ENCODE data around the gene ZNF320.
"Not testable (repeated sequence)": the region's sequence is repeated elsewhere in the genome, so short reads cannot be mapped to it uniquely, and the experiment has no call there.

- TF ChIP-seq, protein P1, sequence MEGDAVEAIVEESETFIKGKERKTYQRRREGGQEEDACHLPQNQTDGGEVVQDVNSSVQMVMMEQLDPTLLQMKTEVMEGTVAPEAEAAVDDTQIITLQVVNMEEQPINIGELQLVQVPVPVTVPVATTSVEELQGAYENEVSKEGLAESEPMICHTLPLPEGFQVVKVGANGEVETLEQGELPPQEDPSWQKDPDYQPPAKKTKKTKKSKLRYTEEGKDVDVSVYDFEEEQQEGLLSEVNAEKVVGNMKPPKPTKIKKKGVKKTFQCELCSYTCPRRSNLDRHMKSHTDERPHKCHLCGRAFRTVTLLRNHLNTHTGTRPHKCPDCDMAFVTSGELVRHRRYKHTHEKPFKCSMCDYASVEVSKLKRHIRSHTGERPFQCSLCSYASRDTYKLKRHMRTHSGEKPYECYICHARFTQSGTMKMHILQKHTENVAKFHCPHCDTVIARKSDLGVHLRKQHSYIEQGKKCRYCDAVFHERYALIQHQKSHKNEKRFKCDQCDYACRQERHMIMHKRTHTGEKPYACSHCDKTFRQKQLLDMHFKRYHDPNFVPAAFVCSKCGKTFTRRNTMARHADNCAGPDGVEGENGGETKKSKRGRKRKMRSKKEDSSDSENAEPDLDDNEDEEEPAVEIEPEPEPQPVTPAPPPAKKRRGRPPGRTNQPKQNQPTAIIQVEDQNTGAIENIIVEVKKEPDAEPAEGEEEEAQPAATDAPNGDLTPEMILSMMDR (IDR thresholded peaks at IDR 0.05): not testable (repeated sequence)
- not testable (repeated sequence) for TF ChIP-seq POLR2A, EP300 (IDR thresholded peaks at IDR 0.05)
Observed at GRCh38 chr19:52856540-52857377, 40.7 kb downstream of the ZNF320 start.
